ENCODE results near the gene TXNRD1.

Gene TXNRD1

GRCh38 chr12:104352106-104352713, 136.6 kb downstream of the TXNRD1 start:
- DNase-seq, result peak; percentile 13

- peak; percentile 25 for DNase-seq
These were observed 137.7 kb downstream of the TXNRD1 start for GRCh38 chr12:104353012-104353981.

- peak; percentile 34 for DNase-seq
These were observed 138.7 kb downstream of the TXNRD1 start for GRCh38 chr12:104354167-104354867.

GRCh38 chr12:104354868-104355570, 139.4 kb downstream of the TXNRD1 start:
- DNase-seq, result peak; percentile 6

GRCh38 chr12:104355630-104356029, 140.1 kb downstream of the TXNRD1 start:
- DNase-seq, result peak; percentile 49

GRCh38 chr12:104356231-104357115, 140.9 kb downstream of the TXNRD1 start:
- peak; percentile 45 for DNase-seq

GRCh38 chr12:104357421-104357952, 141.9 kb downstream of the TXNRD1 start:
- peak; percentile 41 for DNase-seq

GRCh38 chr12:104358353-104359003, 142.9 kb downstream of the TXNRD1 start:
- peak; percentile 72 for DNase-seq

GRCh38 chr12:104359216-104359615, 143.6 kb downstream of the TXNRD1 start:
- DNase-seq, result no peak

GRCh38 chr12:104360157-104360556, 144.6 kb downstream of the TXNRD1 start:
- no peak for DNase-seq

- DNase-seq, result no peak
These were observed 145.6 kb downstream of the TXNRD1 start for GRCh38 chr12:104360983-104361707.

- DNase-seq, result no peak
These were observed 150.4 kb downstream of the TXNRD1 start for GRCh38 chr12:104365921-104366410.

- DNase-seq, result no peak
These were observed 154.1 kb downstream of the TXNRD1 start for GRCh38 chr12:104369708-104370107.

- peak; percentile 34 for DNase-seq
These were observed 155.7 kb downstream of the TXNRD1 start for GRCh38 chr12:104371043-104371870.

GRCh38 chr12:104372061-104372720, 156.6 kb downstream of the TXNRD1 start:
- DNase-seq, result peak; percentile 63

GRCh38 chr12:104372721-104373335, 157.2 kb downstream of the TXNRD1 start:
- DNase-seq, result peak; percentile 47

- DNase-seq, result no peak
These were observed 158.5 kb downstream of the TXNRD1 start for GRCh38 chr12:104374071-104374470.

- peak; percentile 41 for DNase-seq
These were observed 159.2 kb downstream of the TXNRD1 start for GRCh38 chr12:104374806-104375205.
